Hypothalamus (tissue), 51 donors: ENCODE measurements around the gene MSANTD1.

Experiments
- DNase-seq, 51 donors: peaks; one replicate each; lab custom pipeline; 2025; lab: John Stamatoyannopoulos, UW

MSANTD1 gene

DNA sequence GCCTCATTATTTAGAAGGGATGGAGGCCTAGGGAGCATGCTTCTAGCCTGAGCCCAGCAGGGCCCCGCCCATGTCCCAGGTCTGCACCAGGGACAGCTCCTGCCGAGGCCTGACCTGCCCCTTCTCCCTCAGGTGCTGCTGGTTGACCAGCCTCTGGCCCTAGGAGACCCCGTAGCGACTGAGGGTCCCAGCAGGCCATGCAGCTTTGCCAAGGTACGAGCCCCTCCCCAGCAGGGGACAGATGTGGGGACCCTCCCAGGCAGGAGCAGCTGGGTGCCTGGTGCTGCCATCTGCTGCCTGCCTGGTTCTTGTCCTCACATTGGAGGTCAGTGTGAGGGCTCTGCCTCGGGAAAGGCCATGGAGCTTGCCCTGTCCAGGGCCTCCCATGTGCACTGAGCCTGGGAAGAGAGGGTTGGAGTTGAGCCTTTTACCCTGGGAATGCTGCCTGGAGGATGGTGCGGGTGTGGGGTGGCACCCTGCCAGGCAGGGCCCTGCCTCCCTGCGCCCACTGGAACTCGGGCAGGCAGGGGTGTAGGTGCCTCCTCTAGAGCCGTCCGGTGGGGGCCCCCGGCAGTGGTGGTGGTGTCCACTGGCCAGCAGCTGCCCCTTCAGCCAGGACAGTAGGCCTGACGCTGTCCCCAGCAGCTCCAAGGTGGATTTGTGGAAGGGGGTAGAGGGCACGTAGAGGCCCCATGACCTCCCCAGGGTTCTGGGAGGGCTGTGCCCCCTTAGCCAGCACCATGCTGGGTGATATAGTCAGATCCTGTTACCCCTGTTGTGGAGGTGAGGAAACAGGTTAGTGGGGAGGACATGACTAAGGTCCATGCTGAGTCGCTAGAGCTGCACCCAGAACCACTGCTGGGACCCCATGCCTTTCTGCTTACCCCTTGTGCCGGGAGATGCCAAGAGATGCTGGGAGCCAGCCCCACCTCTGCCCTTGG is 2.2 kb upstream of the MSANTD1 start:
- DNase-seq: no peak

- no peak for DNase-seq
These were observed 1.4 kb upstream of the MSANTD1 start for GRCh38 chr4:3247399-3248177.

- DNase-seq: no peak
These were observed 830 bp upstream of the MSANTD1 start for GRCh38 chr4:3248178-3248480.

- no peak for DNase-seq
These were observed 915 bp downstream of the MSANTD1 start for GRCh38 chr4:3249711-3250437.

GRCh38 chr4:3250438-3250955 is 1.5 kb downstream of the MSANTD1 start:
- DNase-seq: no peak

- no peak for DNase-seq
These were observed 2.2 kb downstream of the MSANTD1 start for GRCh38 chr4:3250956-3251690.

GRCh38 chr4:3251691-3252479 is 2.9 kb downstream of the MSANTD1 start:
- no peak for DNase-seq

GRCh38 chr4:3252480-3252828 is 3.5 kb downstream of the MSANTD1 start:
- no peak for DNase-seq

GRCh38 chr4:3252831-3253641 is 4.1 kb downstream of the MSANTD1 start:
- no peak for DNase-seq

GRCh38 chr4:3253808-3254207 is 4.8 kb downstream of the MSANTD1 start:
- DNase-seq: no peak

- DNase-seq: no peak
These were observed 5.6 kb downstream of the MSANTD1 start for GRCh38 chr4:3254302-3255131.

DNA sequence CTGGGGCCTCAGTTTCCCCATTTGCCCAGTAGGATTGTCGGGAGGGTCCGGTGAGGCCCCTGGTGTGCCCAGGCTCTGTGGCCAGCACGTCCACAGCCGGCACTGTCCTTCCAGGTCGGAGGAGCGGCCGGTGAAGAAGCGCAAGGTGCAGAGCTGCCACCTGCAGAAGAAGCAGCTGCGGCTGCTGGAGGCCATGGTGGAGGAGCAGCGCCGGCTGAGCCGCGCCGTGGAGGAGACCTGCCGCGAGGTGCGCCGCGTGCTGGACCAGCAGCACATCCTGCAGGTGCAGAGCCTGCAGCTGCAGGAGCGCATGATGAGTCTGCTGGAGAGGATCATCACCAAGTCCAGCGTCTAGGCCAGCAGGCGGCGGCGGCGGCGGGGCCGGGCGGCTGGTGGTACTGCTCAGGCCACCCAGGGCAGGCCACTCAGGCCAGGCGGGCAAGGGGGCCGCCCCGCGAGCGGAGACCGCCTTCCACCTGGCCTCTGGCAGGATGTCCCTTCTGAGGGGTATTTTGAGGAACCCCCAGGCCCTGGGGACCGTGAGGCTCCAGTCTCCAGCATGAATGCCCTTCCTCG is 6.7 kb downstream of the MSANTD1 start:
- DNase-seq: no peak

GRCh38 chr4:3256230-3257102 is 7.5 kb downstream of the MSANTD1 start:
- no peak for DNase-seq

DNA sequence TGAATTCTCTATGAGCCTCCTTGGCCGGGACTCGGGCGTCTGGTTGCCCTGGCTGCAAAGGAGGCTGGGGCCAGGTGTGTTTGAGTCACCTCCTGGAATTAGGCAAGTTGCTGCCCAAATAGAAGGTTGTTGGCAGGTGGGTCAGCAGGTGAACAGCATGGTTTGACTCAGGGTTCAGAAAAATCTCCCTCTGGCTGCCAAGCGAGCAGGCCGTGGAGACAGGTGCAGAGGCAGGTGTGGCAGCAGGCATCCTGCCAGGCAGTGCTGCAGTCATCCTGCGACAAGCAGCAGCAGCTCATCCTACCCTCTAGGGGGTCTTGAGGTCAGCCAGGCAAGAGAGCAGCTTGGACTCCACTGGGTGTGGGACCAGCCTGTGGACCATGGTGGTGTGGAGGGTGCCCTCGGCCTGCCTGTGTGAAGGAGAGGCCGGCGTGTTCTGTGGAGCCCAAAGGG is 8.2 kb downstream of the MSANTD1 start:
- DNase-seq: no peak

GRCh38 chr4:3257556-3258482 is 8.9 kb downstream of the MSANTD1 start:
- DNase-seq: no peak
